B cell (primary cell): Measurements from ENCODE around the gene CPO.

ENCODE experiments used
- CTCF ChIP-seq: fragments of 200-600 bp; IDR thresholded peaks from one replicate; pipeline ENCODE4 v1.8.0; 2022; ENCODE audit warnings: antibody characterized with exemption, mild to moderate bottlenecking
- EZH2 ChIP-seq: IDR thresholded peaks from 2 replicates; pipeline ENCODE4 v1.6.1; 2012; ENCODE audit warnings: borderline replicate concordance, low read depth, mild to moderate bottlenecking, moderate library complexity, low read length; ENCODE audit not compliant: insufficient read depth, poor library complexity, severe bottlenecking

GRCh38 chr2:206986943-206987342, 47.6 kb downstream of the CPO start:
- TF ChIP-seq CTCF (no peak), EZH2 (no peak)
